SIG-M5 treated with dmso at 0.1 percent for 504 hours (cell line): ENCODE data around the gene BNIPL.

Source experiments
- DNase-seq: peaks from one replicate; lab custom pipeline; 2025; ENCODE audit not compliant: unreplicated experiment; lab: John Stamatoyannopoulos, UW

BNIPL gene

GRCh38 chr1:151036356-151036755 is at the start of gene BNIPL:
Gene BNIPL, plus strand, starts transcription at chr1:151036586. Its CDS starts 140 bp downstream, at chr1:151036726.
- peak; percentile 57 for DNase-seq

GRCh38 chr1:150987924-150988323 is 48.5 kb upstream of the BNIPL start:
- DNase-seq = no peak

GRCh38 chr1:150992626-150993025 is 43.8 kb upstream of the BNIPL start:
- no peak for DNase-seq

GRCh38 chr1:150994248-150994647 is 42.1 kb upstream of the BNIPL start:
- no peak for DNase-seq

- no peak for DNase-seq
These were observed 40.9 kb upstream of the BNIPL start for GRCh38 chr1:150995460-150995859.

GRCh38 chr1:150995896-150996295 is 40.5 kb upstream of the BNIPL start:
- DNase-seq = no peak

GRCh38 chr1:150997126-150997872 is 39.1 kb upstream of the BNIPL start:
- DNase-seq = no peak

GRCh38 chr1:150997949-150998348 is 38.4 kb upstream of the BNIPL start:
- no peak for DNase-seq

GRCh38 chr1:150999051-150999674 is 37.2 kb upstream of the BNIPL start:
- no peak for DNase-seq

- no peak for DNase-seq
These were observed 36.5 kb upstream of the BNIPL start for GRCh38 chr1:150999926-151000325.

- DNase-seq = no peak
These were observed 36.0 kb upstream of the BNIPL start for GRCh38 chr1:151000408-151000807.

GRCh38 chr1:151001602-151002001 is 34.8 kb upstream of the BNIPL start:
- peak; percentile 61 for DNase-seq

- DNase-seq = peak; percentile 61
These were observed 34.3 kb upstream of the BNIPL start for GRCh38 chr1:151002051-151002450.

- no peak for DNase-seq
These were observed 33.8 kb upstream of the BNIPL start for GRCh38 chr1:151002611-151003010.

- DNase-seq = peak; percentile 78
These were observed 33.2 kb upstream of the BNIPL start for GRCh38 chr1:151003180-151003579.

GRCh38 chr1:151005729-151006319 is 30.6 kb upstream of the BNIPL start:
- DNase-seq = no peak

- DNase-seq = peak; percentile 97
These were observed 29.9 kb upstream of the BNIPL start, which contains the start of gene MINDY1 for GRCh38 chr1:151006327-151007052. Gene MINDY1, minus strand, starts transcription at chr1:151006902. Its CDS starts 4,285 bp downstream, at chr1:151002617.

- no peak for DNase-seq
These were observed 28.5 kb upstream of the BNIPL start for GRCh38 chr1:151007853-151008243.

GRCh38 chr1:151008244-151009205 is 27.9 kb upstream of the BNIPL start, which contains the start of gene PRUNE1:
Gene PRUNE1, plus strand, starts transcription at chr1:151008449. Its CDS starts 184 bp downstream, at chr1:151008633.
- peak; percentile 98 for DNase-seq

- DNase-seq = no peak
These were observed 27.2 kb upstream of the BNIPL start for GRCh38 chr1:151009206-151009587.
